ENCODE measurements around the gene SIMC1.
"Not testable (repeated sequence)": the region's sequence is repeated elsewhere in the genome, so short reads cannot be mapped to it uniquely, and the experiment has no call there.

Gene SIMC1

GRCh38 chr5:176190886-176191755 lies 47.1 kb upstream of the SIMC1 start:
- Histone ChIP-seq H3K4me1 (ENCODE audit: low read length) (no peaks in the 10 kb centered on the region), H3K9me2 (replicated peaks; ENCODE audit: insufficient read depth, low read length) (no peaks in the 10 kb centered on the region), H2AFZ (ENCODE audit: low read length) (no peak overlapping the region), H3K27me3 (replicated peaks; ENCODE audit: insufficient read depth, low read length) (no peaks in the 10 kb centered on the region; the same call in 1 of the 2 replicates), H3K9ac (ENCODE audit: low read length) (no peak overlapping the region), H3K4me2 (ENCODE audit: low read depth, low read length) (no peak overlapping the region), H3K4me3 (ENCODE audit: low read length) (no peak overlapping the region), H3F3A (ENCODE audit: insufficient read depth, low read length) (no peaks in the 10 kb centered on the region), H3K27ac (ENCODE audit: low read length) (no peak overlapping the region), H4K20me1 (ENCODE audit: insufficient read depth, low read length) (no peaks in the 10 kb centered on the region), H3K79me2 (ENCODE audit: low read length) (no peaks in the 10 kb centered on the region), H3K36me3 (replicated peaks; ENCODE audit: insufficient read depth, low read length) (no peaks in the 10 kb centered on the region), H3K9me3 (replicated peaks; ENCODE audit: insufficient read depth, low read length) (no peaks in the 10 kb centered on the region)
- DNase-seq, result no peak
- no peak for TF ChIP-seq EZH2 (optimal IDR thresholded peaks at IDR 0.05; ENCODE audit: low read depth, low read length)
- TF ChIP-seq CTCF (IDR thresholded peaks at IDR 0.05; ENCODE audit: low read length), result no peak
- TF ChIP-seq EZH2phosphoT487 (IDR thresholded peaks at IDR 0.05; ENCODE audit: low read length), result no peak

- Histone ChIP-seq H3K4me2 (ENCODE audit: low read depth, low read length) (no peak overlapping the region), H3K4me1 (ENCODE audit: low read length) (no peaks in the 10 kb centered on the region), H3K9me2 (replicated peaks; ENCODE audit: insufficient read depth, low read length) (no peaks in the 10 kb centered on the region), H3K79me2 (ENCODE audit: low read length) (no peaks in the 10 kb centered on the region), H3K27me3 (replicated peaks; ENCODE audit: insufficient read depth, low read length) (no peaks in the 10 kb centered on the region; the same call in 1 of the 2 replicates), H3K9ac (ENCODE audit: low read length) (no peak overlapping the region), H4K20me1 (ENCODE audit: insufficient read depth, low read length) (no peaks in the 10 kb centered on the region), H2AFZ (ENCODE audit: low read length) (no peak overlapping the region), H3K36me3 (replicated peaks; ENCODE audit: insufficient read depth, low read length) (no peaks in the 10 kb centered on the region), H3K4me3 (ENCODE audit: low read length) (no peak overlapping the region), H3F3A (ENCODE audit: insufficient read depth, low read length) (no peaks in the 10 kb centered on the region), H3K27ac (ENCODE audit: low read length) (no peak overlapping the region), H3K9me3 (replicated peaks; ENCODE audit: insufficient read depth, low read length) (no peaks in the 10 kb centered on the region)
- TF ChIP-seq CTCF (IDR thresholded peaks at IDR 0.05; ENCODE audit: low read length), result no peak
- no peak for TF ChIP-seq EZH2phosphoT487 (IDR thresholded peaks at IDR 0.05; ENCODE audit: low read length)
- no peak for TF ChIP-seq EZH2 (optimal IDR thresholded peaks at IDR 0.05; ENCODE audit: low read depth, low read length)
- no peak for DNase-seq
Measured at GRCh38 chr5:176192094-176192721, 46.0 kb upstream of the SIMC1 start.

GRCh38 chr5:176192722-176193117 lies 45.5 kb upstream of the SIMC1 start:
- H3F3A ChIP-seq (ENCODE audit: insufficient read depth, low read length); H3K27me3 ChIP-seq (replicated peaks; ENCODE audit: insufficient read depth, low read length); H3K36me3 ChIP-seq (replicated peaks; ENCODE audit: insufficient read depth, low read length); H3K9ac ChIP-seq (ENCODE audit: low read length); H3K9me3 ChIP-seq (replicated peaks; ENCODE audit: insufficient read depth, low read length); H3K4me1 ChIP-seq (ENCODE audit: low read length); H3K4me3 ChIP-seq (ENCODE audit: low read length); H3K27ac ChIP-seq (ENCODE audit: low read length); H4K20me1 ChIP-seq (ENCODE audit: insufficient read depth, low read length); H3K79me2 ChIP-seq (ENCODE audit: low read length); H3K4me2 ChIP-seq (ENCODE audit: low read depth, low read length); H2AFZ ChIP-seq (ENCODE audit: low read length); H3K9me2 ChIP-seq (replicated peaks; ENCODE audit: insufficient read depth, low read length); DNase-seq: not testable (repeated sequence)

GRCh38 chr5:176193636-176194035 lies 44.6 kb upstream of the SIMC1 start:
- H2AFZ ChIP-seq (ENCODE audit: low read length); H4K20me1 ChIP-seq (ENCODE audit: insufficient read depth, low read length); H3K9me3 ChIP-seq (replicated peaks; ENCODE audit: insufficient read depth, low read length); H3K4me2 ChIP-seq (ENCODE audit: low read depth, low read length); H3K4me3 ChIP-seq (ENCODE audit: low read length); H3K9ac ChIP-seq (ENCODE audit: low read length); H3K27ac ChIP-seq (ENCODE audit: low read length); H3K79me2 ChIP-seq (ENCODE audit: low read length); H3K4me1 ChIP-seq (ENCODE audit: low read length); DNase-seq; H3K27me3 ChIP-seq (replicated peaks; ENCODE audit: insufficient read depth, low read length); H3F3A ChIP-seq (ENCODE audit: insufficient read depth, low read length); H3K36me3 ChIP-seq (replicated peaks; ENCODE audit: insufficient read depth, low read length); H3K9me2 ChIP-seq (replicated peaks; ENCODE audit: insufficient read depth, low read length): not testable (repeated sequence)

GRCh38 chr5:176194238-176195083 lies 43.8 kb upstream of the SIMC1 start:
- not testable (repeated sequence) for H2AFZ ChIP-seq (ENCODE audit: low read length); H4K20me1 ChIP-seq (ENCODE audit: insufficient read depth, low read length); H3K79me2 ChIP-seq (ENCODE audit: low read length); H3K9ac ChIP-seq (ENCODE audit: low read length); H3K36me3 ChIP-seq (replicated peaks; ENCODE audit: insufficient read depth, low read length); H3K4me1 ChIP-seq (ENCODE audit: low read length); H3K9me2 ChIP-seq (replicated peaks; ENCODE audit: insufficient read depth, low read length); H3K9me3 ChIP-seq (replicated peaks; ENCODE audit: insufficient read depth, low read length); H3K27ac ChIP-seq (ENCODE audit: low read length); H3F3A ChIP-seq (ENCODE audit: insufficient read depth, low read length); H3K27me3 ChIP-seq (replicated peaks; ENCODE audit: insufficient read depth, low read length); DNase-seq
- peak overlapping the region; percentile 57; the same call in 1 of the 2 replicates for H3K4me2 ChIP-seq (ENCODE audit: low read depth, low read length)
- peak overlapping the region; percentile 36 for H3K4me3 ChIP-seq (ENCODE audit: low read length)

GRCh38 chr5:176195084-176195413 lies 43.2 kb upstream of the SIMC1 start:
- not testable (repeated sequence) for H3K27ac ChIP-seq (ENCODE audit: low read length); H3K9me3 ChIP-seq (replicated peaks; ENCODE audit: insufficient read depth, low read length); H3K4me2 ChIP-seq (ENCODE audit: low read depth, low read length); H3K9ac ChIP-seq (ENCODE audit: low read length); H3K4me3 ChIP-seq (ENCODE audit: low read length); H3K36me3 ChIP-seq (replicated peaks; ENCODE audit: insufficient read depth, low read length); H3K27me3 ChIP-seq (replicated peaks; ENCODE audit: insufficient read depth, low read length); H2AFZ ChIP-seq (ENCODE audit: low read length); H3F3A ChIP-seq (ENCODE audit: insufficient read depth, low read length); H3K4me1 ChIP-seq (ENCODE audit: low read length); DNase-seq; H3K79me2 ChIP-seq (ENCODE audit: low read length); H4K20me1 ChIP-seq (ENCODE audit: insufficient read depth, low read length); H3K9me2 ChIP-seq (replicated peaks; ENCODE audit: insufficient read depth, low read length)

Data from MM.1S (cell line).